Peyer's patch (tissue), 4 donors: ENCODE data around the gene ZFPM1. TPM values are rescaled to one million over a fixed set of nuclear protein-coding genes. Genes with fewer than 3 reads are reported as not detected.

Experiments used
- DNase-seq, 3 donors: peaks; one replicate each; pipeline ENCODE4 v3.0.0-alpha.2; 2017 to 2019
- H3K27ac ChIP-seq, 4 donors: fragments of 200-600 bp; sonication (generic); one replicate each; pipeline ENCODE4 v1.5.1; 2016 to 2019
- H3K27me3 ChIP-seq, 2 donors: fragments of 200-600 bp; sonication (generic); one replicate each; pipeline ENCODE4 v1.5.1; 2019
- H3K36me3 ChIP-seq, 3 donors: fragments of 200-600 bp; sonication (generic); one replicate each; pipeline ENCODE4 v1.5.1; 2016 to 2019
- H3K4me1 ChIP-seq, 4 donors: fragments of 200-600 bp; sonication (generic); one replicate each; pipeline ENCODE4 v1.5.1; 2016 to 2019
- H3K4me3 ChIP-seq, 4 donors: fragments of 200-600 bp; sonication (generic); 1 replicate in 3 of 4; 2 replicates in 1 of 4; pipeline ENCODE4 v1.5.1; 2016 to 2019; ENCODE audit warnings: mild to moderate bottlenecking in 1 of 4
- H3K9me3 ChIP-seq, 4 donors: fragments of 200-600 bp; sonication (generic); one replicate each; pipeline ENCODE4 v1.5.1; 2016 to 2019; ENCODE audit warnings: mild to moderate bottlenecking in 1 of 4
- POLR2A ChIP-seq, 2 donors: fragments of 450-650 bp; IDR thresholded peaks; one replicate each; pipeline ENCODE4 v1.5.1; 2017; ENCODE audit warnings: antibody characterized with exemption in 2 of 2, mild to moderate bottlenecking in 2 of 2, moderate library complexity in 2 of 2
- total RNA-seq, 4 donors: library from RNA; depleted of rRNA; stranded (reverse); fragments of >200 nt; gene quantifications; one replicate each; pipeline ENCODE4 v1.1.0, GENCODE V29; 2016
- TF ChIP-seq, protein P1 (sequence below), 6 experiments: fragments of 450-650 bp in 4 of 6; fragments of 200-600 bp in 2 of 6; sonication (generic) in 1 of 6; IDR thresholded peaks; one replicate each; pipeline ENCODE4 v1.5.1; 2017 to 2019; ENCODE audit warnings: antibody characterized with exemption in 6 of 6, mild to moderate bottlenecking in 3 of 6, moderate library complexity in 1 of 6

Gene ZFPM1
- total RNA-seq, 4 donors from 2014 or later, result 3.0 to 7.9 (median 4.9) TPM

DNA sequence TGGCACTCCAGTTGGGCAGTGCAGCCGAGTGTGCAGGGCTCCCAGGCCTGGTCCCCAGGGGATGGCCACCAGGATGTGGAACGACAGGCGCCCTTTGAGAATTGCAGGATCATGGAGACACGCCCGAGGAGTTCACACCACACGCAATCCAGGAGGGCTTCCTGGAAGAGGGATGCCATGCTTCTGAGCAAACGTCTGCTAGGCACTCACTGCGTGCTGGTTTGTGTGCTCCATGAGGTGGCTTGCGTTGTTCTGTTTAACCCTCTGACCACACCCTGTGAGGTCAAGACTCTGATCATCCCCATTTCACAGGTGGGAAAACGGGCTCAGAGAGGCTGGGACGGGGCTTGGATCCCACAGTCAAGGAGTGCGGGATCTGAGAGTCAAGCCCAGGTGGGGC lies 32.6 kb upstream of the ZFPM1 start:
- H3K27me3 ChIP-seq, result no peaks in the 10 kb centered on the region
- no peaks in the 10 kb centered on the region for H3K4me1 ChIP-seq
- no peak overlapping the region for H3K27ac ChIP-seq
- TF ChIP-seq, protein P1, sequence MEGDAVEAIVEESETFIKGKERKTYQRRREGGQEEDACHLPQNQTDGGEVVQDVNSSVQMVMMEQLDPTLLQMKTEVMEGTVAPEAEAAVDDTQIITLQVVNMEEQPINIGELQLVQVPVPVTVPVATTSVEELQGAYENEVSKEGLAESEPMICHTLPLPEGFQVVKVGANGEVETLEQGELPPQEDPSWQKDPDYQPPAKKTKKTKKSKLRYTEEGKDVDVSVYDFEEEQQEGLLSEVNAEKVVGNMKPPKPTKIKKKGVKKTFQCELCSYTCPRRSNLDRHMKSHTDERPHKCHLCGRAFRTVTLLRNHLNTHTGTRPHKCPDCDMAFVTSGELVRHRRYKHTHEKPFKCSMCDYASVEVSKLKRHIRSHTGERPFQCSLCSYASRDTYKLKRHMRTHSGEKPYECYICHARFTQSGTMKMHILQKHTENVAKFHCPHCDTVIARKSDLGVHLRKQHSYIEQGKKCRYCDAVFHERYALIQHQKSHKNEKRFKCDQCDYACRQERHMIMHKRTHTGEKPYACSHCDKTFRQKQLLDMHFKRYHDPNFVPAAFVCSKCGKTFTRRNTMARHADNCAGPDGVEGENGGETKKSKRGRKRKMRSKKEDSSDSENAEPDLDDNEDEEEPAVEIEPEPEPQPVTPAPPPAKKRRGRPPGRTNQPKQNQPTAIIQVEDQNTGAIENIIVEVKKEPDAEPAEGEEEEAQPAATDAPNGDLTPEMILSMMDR (IDR thresholded peaks at IDR 0.05), result no peak
- TF ChIP-seq POLR2A (IDR thresholded peaks at IDR 0.05), result no peak
- no peak for DNase-seq
- no peaks in the 10 kb centered on the region for H3K9me3 ChIP-seq
- H3K36me3 ChIP-seq, result no peaks in the 10 kb centered on the region
- H3K4me3 ChIP-seq, result no peak overlapping the region

DNA sequence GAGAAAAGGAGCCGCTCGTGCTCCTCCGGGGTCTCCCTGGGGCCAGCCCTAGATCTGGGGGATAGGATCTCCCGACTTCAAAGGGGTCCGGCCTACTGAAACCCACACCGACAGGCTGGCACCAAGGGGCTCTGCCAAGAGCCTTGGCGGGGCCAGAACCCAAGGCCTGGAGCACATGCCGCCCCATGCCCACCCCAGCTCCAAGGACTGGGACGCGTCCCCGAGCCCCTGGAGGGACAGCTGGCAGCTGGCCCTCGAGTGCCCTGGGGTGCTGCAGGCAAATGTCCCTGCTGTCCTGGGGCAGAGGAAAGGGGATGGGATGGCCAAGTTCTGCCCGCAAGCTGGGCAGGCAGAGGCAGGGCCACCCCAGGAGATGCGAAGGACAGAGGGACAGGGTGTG lies 31.8 kb upstream of the ZFPM1 start:
- no peaks in the 10 kb centered on the region for H3K9me3 ChIP-seq
- H3K4me1 ChIP-seq, result no peaks in the 10 kb centered on the region
- TF ChIP-seq, protein P1 (IDR thresholded peaks at IDR 0.05), result no peak
- no peak for TF ChIP-seq POLR2A (IDR thresholded peaks at IDR 0.05)
- no peaks in the 10 kb centered on the region for H3K36me3 ChIP-seq
- no peak overlapping the region for H3K27ac ChIP-seq
- no peak overlapping the region for H3K4me3 ChIP-seq
- no peaks in the 10 kb centered on the region for H3K27me3 ChIP-seq
- no peak for DNase-seq

DNA sequence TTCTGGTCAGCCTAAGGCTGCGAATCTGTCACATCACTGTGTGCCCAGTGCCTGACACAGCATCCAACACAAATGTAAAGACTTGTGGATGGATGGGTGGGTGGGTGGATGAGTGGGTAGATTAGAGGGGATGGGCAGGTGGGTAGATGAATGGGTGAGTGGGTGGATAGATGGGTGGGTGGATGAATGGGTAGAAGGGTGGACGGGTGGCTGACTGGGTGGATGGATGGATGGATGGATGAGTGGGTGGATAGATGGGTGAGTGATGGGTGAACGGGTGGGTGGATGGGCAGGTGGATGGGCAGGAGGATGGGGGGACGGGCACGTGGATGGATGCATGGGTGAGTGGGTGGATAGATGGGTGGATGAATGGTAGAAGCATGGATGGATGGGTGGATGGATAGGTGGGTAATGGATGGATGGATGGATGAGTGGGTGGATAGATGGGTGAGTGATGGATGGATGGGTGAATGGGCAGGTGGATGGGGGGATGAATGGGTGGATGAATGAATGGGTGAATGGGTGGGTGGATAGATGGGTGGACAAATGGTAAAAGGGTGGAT lies 31.1 kb upstream of the ZFPM1 start:
- Histone ChIP-seq H3K36me3 (no peaks in the 10 kb centered on the region), H3K4me3 (no peak overlapping the region), H3K9me3 (no peaks in the 10 kb centered on the region), H3K27me3 (no peaks in the 10 kb centered on the region), H3K4me1 (no peaks in the 10 kb centered on the region), H3K27ac (no peak overlapping the region)
- no peak for DNase-seq
- TF ChIP-seq, protein P1 (IDR thresholded peaks at IDR 0.05), result no peak
- TF ChIP-seq POLR2A (IDR thresholded peaks at IDR 0.05), result no peak

DNA sequence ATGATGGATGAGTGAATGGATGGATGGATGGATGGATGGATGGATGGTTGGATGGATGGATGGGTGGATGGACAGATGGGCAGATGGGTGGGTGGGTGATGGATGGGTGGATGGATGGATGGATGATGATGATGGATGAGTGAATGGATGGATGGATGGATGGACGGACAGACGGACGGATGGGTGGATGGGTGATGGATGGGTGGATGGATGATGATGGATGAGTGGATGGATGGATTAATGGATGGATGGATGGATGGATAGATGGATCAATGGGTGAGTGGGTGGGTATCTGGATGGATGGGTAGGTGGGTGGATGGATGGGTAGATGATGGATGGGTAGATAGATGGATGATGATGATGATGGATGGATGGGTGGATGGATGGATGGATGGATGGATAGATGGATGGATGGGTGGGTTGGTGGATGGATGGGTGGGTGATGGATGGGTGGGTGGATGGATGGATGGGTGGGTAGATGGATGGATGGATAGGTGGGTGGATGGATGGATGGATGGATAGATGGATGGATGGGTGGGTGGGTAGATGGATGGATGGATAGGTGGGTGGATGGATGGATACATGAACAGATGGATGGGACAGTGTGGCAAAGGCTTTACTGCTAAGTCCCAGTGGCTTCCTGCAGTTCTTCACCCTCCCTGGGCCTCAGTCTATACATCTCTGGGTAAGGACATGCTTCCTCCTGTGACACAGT lies 30.2 kb upstream of the ZFPM1 start:
- Histone ChIP-seq H3K27me3 (no peaks in the 10 kb centered on the region), H3K36me3 (no peaks in the 10 kb centered on the region), H3K4me3 (no peak overlapping the region), H3K4me1 (no peaks in the 10 kb centered on the region), H3K9me3 (no peaks in the 10 kb centered on the region), H3K27ac (no peak overlapping the region)
- no peak for DNase-seq
- no peak for TF ChIP-seq POLR2A (IDR thresholded peaks at IDR 0.05)

DNA sequence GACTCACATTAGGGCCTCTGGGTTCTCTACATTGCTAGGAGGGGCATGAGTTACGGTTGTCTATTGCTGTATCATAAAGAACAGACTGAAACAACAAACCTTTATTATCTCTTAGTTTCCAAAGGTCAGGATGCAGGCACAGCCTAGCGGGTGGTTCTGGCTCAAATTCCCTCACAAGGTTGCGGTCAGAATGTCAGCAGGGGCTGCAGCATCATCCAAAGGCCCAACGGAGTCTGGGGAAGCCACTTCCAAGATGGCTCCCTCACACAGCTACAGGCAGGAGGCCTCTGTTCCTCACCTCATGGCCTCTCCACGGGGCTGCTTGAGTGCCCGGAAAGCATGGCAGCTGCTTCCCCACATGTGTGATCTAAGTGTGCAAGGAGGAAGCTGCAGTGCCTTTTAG lies 29.6 kb upstream of the ZFPM1 start:
- no peak overlapping the region for H3K4me3 ChIP-seq
- H3K27me3 ChIP-seq, result no peaks in the 10 kb centered on the region
- H3K9me3 ChIP-seq, result no peaks in the 10 kb centered on the region
- H3K27ac ChIP-seq, result no peak overlapping the region
- TF ChIP-seq POLR2A (IDR thresholded peaks at IDR 0.05), result no peak
- TF ChIP-seq, protein P1 (IDR thresholded peaks at IDR 0.05), result no peak
- no peak for DNase-seq
- no peaks in the 10 kb centered on the region for H3K4me1 ChIP-seq
- no peaks in the 10 kb centered on the region for H3K36me3 ChIP-seq

DNA sequence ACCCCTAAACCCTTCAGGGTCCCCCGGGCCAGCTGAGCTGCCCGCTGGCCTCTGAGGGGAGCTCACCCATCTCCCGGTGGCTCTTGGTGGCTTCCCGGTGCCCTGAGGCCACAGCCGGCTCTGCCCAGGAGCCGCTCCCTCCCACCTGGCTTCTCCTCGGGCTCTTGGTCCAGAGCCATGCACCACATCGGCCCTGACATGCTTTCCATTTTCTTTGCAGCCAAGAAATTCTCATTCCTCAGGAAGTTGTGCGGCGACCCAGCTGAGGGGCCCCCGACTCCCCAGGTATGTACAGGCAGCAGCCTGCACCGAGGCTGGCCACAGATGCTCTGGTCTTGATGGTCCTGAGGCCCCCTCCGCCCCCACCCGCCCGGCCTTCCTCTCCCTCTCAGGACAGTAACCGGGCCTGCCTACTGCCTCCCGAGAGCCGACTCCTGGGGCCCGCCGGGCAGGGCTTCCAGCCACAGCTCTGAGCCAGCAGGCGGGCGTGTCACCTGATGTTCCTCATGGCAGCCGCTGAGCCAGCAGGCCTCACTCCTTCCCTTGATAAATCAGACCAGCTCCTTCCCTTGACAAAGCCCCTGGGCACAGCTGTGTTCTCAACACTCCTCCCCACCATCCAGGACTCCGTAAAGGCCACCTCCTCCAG lies 28.4 kb upstream of the ZFPM1 start:
- no peak for DNase-seq
- H3K27ac ChIP-seq, result no peak overlapping the region
- TF ChIP-seq, protein P1 (IDR thresholded peaks at IDR 0.05), result no peak
- H3K4me3 ChIP-seq, result no peak overlapping the region
- H3K36me3 ChIP-seq, result no peaks in the 10 kb centered on the region
- no peaks in the 10 kb centered on the region for H3K27me3 ChIP-seq
- H3K9me3 ChIP-seq, result no peaks in the 10 kb centered on the region
- peaks cover 0 to 12% (median 6%) of the 10 kb centered on the region in 4 donors for H3K4me1 ChIP-seq
